Choroid plexus epithelial cell (primary cell): Measurements from ENCODE around the gene AIPL1.

Experiments
- DNase-seq: peaks from one replicate; pipeline ENCODE4 v3.0.0-alpha.2; 2010; ENCODE audit warnings: low read depth
- H3K4me3 ChIP-seq: 2 replicates; pipeline ENCODE4 v1.5.1; 2011; ENCODE audit warnings: low read depth, mild to moderate bottlenecking, control low read depth, low read length, moderate library complexity
- CTCF ChIP-seq: conservative IDR thresholded peaks from 2 replicates; pipeline ENCODE4 v1.5.1; 2011; ENCODE audit warnings: low read depth, mild to moderate bottlenecking, control low read depth, inconsistent platforms, low read length, moderate library complexity

Gene AIPL1

GRCh38 chr17:6384481-6384880 lies 50.4 kb downstream of the AIPL1 start:
- no peak overlapping the region for H3K4me3 ChIP-seq
- no peak for DNase-seq
- TF ChIP-seq CTCF: no peak

GRCh38 chr17:6381526-6382465 lies 53.1 kb downstream of the AIPL1 start:
- DNase-seq: no peak
- H3K4me3 ChIP-seq: no peak overlapping the region
- no peak for TF ChIP-seq CTCF

- no peak for DNase-seq
- TF ChIP-seq CTCF: no peak
Observed at GRCh38 chr17:6380915-6381438, 53.9 kb downstream of the AIPL1 start.

GRCh38 chr17:6377906-6378305 lies 57.0 kb downstream of the AIPL1 start:
- no peak overlapping the region for H3K4me3 ChIP-seq
- no peak for DNase-seq
- TF ChIP-seq CTCF: no peak

More at GRCh38 chr17:6380915-6381438, 53.9 kb downstream of the AIPL1 start:
- no peak overlapping the region for H3K4me3 ChIP-seq

GRCh38 chr17:6376931-6377361 lies 58.0 kb downstream of the AIPL1 start:
- DNase-seq: no peak
- H3K4me3 ChIP-seq: no peak overlapping the region
- TF ChIP-seq CTCF: no peak

GRCh38 chr17:6374761-6375312 lies 60.1 kb downstream of the AIPL1 start:
- H3K4me3 ChIP-seq: no peak overlapping the region
- peak; percentile 22 for DNase-seq
- no peak for TF ChIP-seq CTCF
